Activated CD4-positive, alpha-beta T cell treated with anti-CD3 and anti-CD28 coated beads, Interleukin-2, amount 10 ng/mL, durations not matched to agents 7 days and 5 days (primary cell): ENCODE measurements around the gene SETD5. TPM values are rescaled to one million over a fixed set of nuclear protein-coding genes. Genes with fewer than 3 reads are reported as not detected.

Source experiments
- CTCF ChIA-PET: fragments of 350-600 bp; sonication (Branson Sonifier 250); formaldehyde crosslinking; loops from one replicate; lab custom pipeline; 2021; ENCODE audit warnings: antibody characterized with exemption; lab: Charles Lee
- POLR2A ChIA-PET: fragments of 350-600 bp; sonication (Branson Sonifier 250); formaldehyde crosslinking; loops from one replicate; lab custom pipeline; 2021; ENCODE audit warnings: antibody characterized with exemption; lab: Charles Lee
- DNase-seq: peaks from one replicate; pipeline ENCODE4 v3.0.0-alpha.2; 2020
- H3K27ac Mint-ChIP-seq: one replicate; pipeline ENCODE4 v1.8.0; 2021; ENCODE audit warnings: mild to moderate bottlenecking, moderate library complexity, mixed read lengths
- H3K27me3 Mint-ChIP-seq: one replicate; pipeline ENCODE4 v1.8.0; 2021; ENCODE audit warnings: mixed read lengths
- H3K36me3 Mint-ChIP-seq: one replicate; pipeline ENCODE4 v1.8.0; 2021; ENCODE audit warnings: low read depth, mixed read lengths
- H3K4me1 Mint-ChIP-seq: one replicate; pipeline ENCODE4 v1.8.0; 2021; ENCODE audit warnings: mixed read lengths
- H3K4me3 Mint-ChIP-seq: one replicate; pipeline ENCODE4 v1.8.0; 2021; ENCODE audit warnings: mild to moderate bottlenecking, moderate library complexity, mixed read lengths
- H3K9me3 Mint-ChIP-seq: one replicate; pipeline ENCODE4 v1.8.0; 2021; ENCODE audit warnings: mixed read lengths
- total RNA-seq, 2 experiments: library from RNA; stranded (reverse); gene quantifications; one replicate each; pipeline ENCODE4 v1.2.3, GENCODE V29; 2021

Gene SETD5
- total RNA-seq, 2 experiments from 2014 or later: 111 to 129 TPM

DNA sequence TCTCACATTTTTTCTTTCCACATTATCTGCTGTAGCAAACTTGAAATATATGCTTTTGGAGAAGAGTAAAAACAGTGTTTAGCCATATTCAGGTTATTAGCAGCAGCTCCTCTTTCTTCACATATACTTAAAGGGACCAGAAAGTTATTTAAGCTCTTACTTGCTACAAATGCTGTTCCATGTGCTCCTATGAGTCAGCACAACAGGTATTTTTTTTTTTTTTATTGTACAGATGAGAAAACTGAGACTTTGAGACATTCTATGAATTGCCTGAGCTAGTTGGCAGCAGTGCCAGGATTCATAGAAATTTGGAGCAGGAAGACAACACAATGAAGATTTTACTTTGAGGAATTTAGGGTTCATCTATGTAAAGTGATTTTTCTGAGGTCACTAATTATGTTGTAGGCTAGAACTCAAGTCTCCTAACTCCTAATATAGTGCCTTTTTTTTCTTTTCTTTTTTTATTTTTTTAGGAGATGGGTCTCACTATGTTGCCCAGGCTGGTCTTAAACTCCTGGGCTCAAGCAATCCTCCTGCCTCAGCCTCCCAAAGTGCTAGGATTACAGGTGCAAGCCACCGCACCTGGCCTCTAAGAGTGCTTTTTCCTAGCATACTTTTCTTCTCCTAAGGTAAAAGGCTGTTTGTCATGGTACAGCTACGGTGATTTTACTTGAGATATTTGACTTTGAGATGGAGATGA is 23.6 kb downstream of the SETD5 start:
- Mint-ChIP-seq H3K36me3 (peaks cover 23% of the 10 kb centered on the region), H3K27ac (peak overlapping the region; percentile 2), H3K4me3 (no peak overlapping the region), H3K27me3 (no peaks in the 10 kb centered on the region), H3K4me1 (peaks cover 47% of the 10 kb centered on the region), H3K9me3 (no peaks in the 10 kb centered on the region)
- ChIA-PET CTCF (interaction anchor here (1.5 kb wide), 1 partner anchor 58 kb away, joined by 3 read pairs; the partner anchor contains the start of gene THUMPD3), POLR2A (interaction anchor here (0.6 kb wide), 1 partner anchor 14 kb away, joined by 8 read pairs; no protein-coding TSS in a partner anchor)
- no peak for DNase-seq

DNA sequence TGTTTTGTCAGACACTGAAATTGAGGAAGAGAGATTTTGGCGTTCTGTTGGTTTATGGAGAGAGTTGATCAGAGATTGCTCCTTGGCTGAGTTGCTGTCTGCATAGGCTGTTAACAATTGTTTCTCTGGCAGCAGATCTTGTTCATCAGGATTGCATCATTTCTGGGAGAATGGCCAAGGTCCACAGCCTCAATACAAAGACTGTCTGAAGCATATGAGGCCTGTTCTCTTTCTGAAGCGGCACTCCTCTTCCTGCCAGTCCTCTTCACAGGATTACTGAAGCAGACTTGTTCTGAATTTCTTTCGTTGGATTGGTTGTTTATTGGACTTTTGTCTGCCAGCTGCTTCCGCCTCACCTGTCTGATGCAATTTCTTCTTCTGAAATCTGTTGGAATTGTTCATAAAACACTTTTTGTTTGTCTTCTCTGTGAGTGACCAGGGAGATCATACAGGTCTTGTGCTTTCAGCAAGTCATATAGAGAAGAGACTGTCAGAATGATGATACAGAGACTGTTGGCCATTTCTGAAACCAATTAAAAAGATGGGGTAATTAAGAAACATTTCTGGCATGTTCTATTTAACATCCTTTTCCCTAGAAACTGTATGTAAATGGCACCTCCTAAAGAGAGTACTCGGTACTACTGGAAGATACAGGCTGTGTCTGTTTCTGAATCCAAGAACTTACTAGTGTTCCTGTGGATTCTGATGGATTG is 25.5 kb downstream of the SETD5 start:
- Mint-ChIP-seq H3K9me3 (no peaks in the 10 kb centered on the region), H3K27me3 (no peaks in the 10 kb centered on the region), H3K36me3 (peaks cover 31% of the 10 kb centered on the region), H3K4me1 (peaks cover 46% of the 10 kb centered on the region), H3K4me3 (no peak overlapping the region), H3K27ac (peak overlapping the region; percentile 10)
- CTCF ChIA-PET: interaction anchor here (1.0 to 1.5 kb wide), 2 partner anchors 24 to 60 kb away, joined by 3 read pairs; partner anchors contain the start of gene THUMPD3
- DNase-seq: no peak
- POLR2A ChIA-PET: no interaction called here

DNA sequence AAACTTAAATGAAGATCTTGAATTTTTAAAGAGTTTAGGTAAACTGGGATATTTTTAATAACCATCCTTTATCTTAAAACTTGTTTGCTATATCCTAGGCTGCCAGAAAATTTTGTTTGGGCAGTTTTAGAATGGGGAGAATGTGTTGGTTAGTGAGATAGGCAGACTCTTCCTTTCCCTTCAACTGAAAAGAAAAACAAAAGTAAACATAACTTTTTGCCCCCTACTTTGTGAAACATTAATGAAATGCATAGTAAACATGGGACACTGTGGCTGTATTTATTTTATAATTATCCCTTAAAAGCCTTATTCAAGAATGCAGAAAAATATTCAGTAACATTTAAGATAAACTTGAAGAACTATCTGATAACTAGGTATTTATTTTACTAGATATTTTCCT is 31.0 kb downstream of the SETD5 start:
- ChIA-PET CTCF (interaction anchor here (1.0 kb wide), 1 partner anchor 33 kb away, joined by 3 read pairs; no protein-coding TSS in a partner anchor), POLR2A (no interaction called here)
- Mint-ChIP-seq H3K36me3 (peaks cover 55% of the 10 kb centered on the region), H3K27ac (no peak overlapping the region), H3K4me1 (peaks cover 17% of the 10 kb centered on the region), H3K9me3 (no peaks in the 10 kb centered on the region), H3K4me3 (no peak overlapping the region), H3K27me3 (no peaks in the 10 kb centered on the region)
- no peak for DNase-seq

DNA sequence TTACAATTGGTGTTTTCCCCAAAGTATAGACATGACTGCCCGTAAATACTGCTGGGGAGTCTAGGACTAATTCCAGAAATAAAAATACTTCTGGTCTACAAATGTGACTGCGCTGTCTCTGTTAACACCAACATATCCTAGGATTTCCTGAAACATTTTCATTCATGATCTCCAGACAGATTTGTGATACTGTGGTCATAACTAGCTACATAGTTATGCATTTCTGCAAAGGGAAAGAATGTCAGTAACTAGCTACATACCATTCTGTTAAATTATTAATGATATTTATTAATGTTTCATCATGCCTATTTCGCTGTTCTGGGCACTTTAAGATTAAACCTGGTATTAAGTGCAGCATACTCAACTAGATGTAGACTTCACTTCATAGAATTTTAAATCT is 33.3 kb downstream of the SETD5 start:
- H3K27ac Mint-ChIP-seq: no peak overlapping the region
- CTCF ChIA-PET: interaction anchor here (0.7 kb wide), 2 partner anchors 10 to 21 kb away, joined by 3 to 4 read pairs; no protein-coding TSS in a partner anchor
- peaks cover 5% of the 10 kb centered on the region for H3K4me1 Mint-ChIP-seq
- H3K27me3 Mint-ChIP-seq: no peaks in the 10 kb centered on the region
- no peak for DNase-seq
- no peak overlapping the region for H3K4me3 Mint-ChIP-seq
- no peaks in the 10 kb centered on the region for H3K9me3 Mint-ChIP-seq
- POLR2A ChIA-PET: no interaction called here
- H3K36me3 Mint-ChIP-seq: peaks cover 65% of the 10 kb centered on the region

DNA sequence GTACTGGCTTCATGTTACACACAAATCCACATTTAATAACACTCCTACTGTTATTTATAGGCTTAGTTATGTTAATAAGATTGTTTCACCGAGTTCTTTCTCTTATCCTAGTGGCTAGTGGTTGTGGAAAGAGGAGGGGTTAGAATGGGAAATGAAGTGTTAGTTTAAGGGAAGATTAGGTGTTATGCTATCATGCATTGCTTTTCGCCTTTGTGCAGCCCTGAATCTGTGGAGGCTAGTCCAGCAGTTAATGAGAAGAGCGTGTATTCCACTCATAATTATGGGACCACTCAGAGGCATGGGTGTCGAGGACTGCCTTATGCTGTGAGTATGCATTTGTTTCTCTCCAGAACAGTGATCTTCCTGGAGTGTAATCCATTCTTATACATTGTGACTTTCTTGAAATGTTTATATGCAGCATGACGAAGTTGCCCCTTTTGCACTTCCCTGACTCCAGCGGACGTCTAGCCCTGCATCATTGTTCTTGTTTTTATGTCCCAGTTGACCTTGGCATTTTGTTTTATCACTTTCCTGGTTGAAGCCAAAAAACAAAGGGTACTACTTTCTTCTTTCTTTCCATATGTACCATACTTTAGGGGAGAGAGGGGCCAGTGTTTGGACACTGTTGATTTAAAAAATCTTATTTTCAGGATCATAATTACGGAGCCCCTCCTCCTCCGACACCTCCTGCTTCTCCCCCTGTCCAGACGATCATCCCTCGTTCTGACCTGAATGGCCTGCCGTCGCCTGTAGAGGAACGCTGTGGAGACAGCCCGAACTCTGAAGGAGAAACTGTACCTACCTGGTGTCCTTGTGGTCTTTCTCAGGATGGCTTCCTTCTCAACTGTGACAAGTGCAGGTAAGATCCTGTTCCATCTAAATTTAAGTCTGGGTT is 36.5 kb downstream of the SETD5 start:
- peaks cover 60% of the 10 kb centered on the region for H3K36me3 Mint-ChIP-seq
- no peaks in the 10 kb centered on the region for H3K27me3 Mint-ChIP-seq
- H3K4me3 Mint-ChIP-seq: no peak overlapping the region
- no peak overlapping the region for H3K27ac Mint-ChIP-seq
- H3K9me3 Mint-ChIP-seq: no peaks in the 10 kb centered on the region
- no peak for DNase-seq
- peaks cover 1% of the 10 kb centered on the region for H3K4me1 Mint-ChIP-seq
- CTCF ChIA-PET: interaction anchor here (1.7 kb wide), 1 partner anchor 29 kb away, joined by 4 read pairs; no protein-coding TSS in a partner anchor
- POLR2A ChIA-PET: no interaction called here

DNA sequence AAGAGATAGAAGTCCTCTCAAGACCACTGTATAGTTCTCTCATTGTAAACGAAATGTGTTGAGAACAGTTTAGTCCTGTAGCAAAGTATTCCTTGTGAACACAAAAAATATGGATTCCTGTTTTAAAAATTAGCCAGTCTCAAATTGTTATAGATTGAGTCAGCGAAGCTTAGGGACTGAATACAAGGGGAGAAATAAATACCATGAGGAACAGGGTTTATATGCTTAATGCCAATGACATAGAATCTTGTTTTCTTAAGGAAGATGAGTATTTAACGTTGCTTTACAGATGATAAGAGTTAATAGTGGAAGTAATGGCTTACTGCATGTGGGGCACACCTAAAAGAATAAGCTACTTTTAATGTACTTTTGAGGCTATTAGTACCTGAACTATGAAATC is 37.9 kb downstream of the SETD5 start:
- Mint-ChIP-seq H3K9me3 (no peaks in the 10 kb centered on the region), H3K4me3 (no peak overlapping the region), H3K27ac (no peak overlapping the region), H3K36me3 (peaks cover 49% of the 10 kb centered on the region), H3K27me3 (no peaks in the 10 kb centered on the region), H3K4me1 (peaks cover 1% of the 10 kb centered on the region)
- no peak for DNase-seq
- POLR2A ChIA-PET: no interaction called here
- CTCF ChIA-PET: interaction anchor here (0.6 to 1.7 kb wide), 5 partner anchors 10 to 52 kb away, joined by 3 to 5 read pairs (median 4); no protein-coding TSS in a partner anchor

DNA sequence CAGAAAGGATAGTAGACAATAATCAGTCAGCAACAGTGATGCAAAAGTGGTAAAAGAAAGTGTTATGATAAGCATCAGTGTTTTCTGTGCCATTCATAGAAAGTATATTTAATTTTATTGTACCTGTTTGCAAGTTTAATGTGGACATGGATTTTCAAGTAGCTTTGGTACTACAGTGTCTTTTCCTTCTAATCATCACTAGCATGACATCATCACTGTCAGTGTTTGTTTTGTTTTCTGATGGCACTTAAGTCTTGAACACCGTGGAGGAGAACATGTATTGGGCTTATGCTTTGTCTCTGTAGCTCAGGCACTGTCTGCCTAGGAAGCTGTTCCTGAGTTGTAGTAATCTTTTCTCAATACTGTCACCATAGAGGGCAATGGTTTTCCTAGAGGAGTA is 41.9 kb downstream of the SETD5 start:
- peaks cover 1% of the 10 kb centered on the region for H3K4me1 Mint-ChIP-seq
- no peak overlapping the region for H3K4me3 Mint-ChIP-seq
- no peaks in the 10 kb centered on the region for H3K27me3 Mint-ChIP-seq
- POLR2A ChIA-PET: no interaction called here
- peaks cover 58% of the 10 kb centered on the region for H3K36me3 Mint-ChIP-seq
- DNase-seq: no peak
- H3K27ac Mint-ChIP-seq: no peak overlapping the region
- CTCF ChIA-PET: no interaction called here
- no peaks in the 10 kb centered on the region for H3K9me3 Mint-ChIP-seq

DNA sequence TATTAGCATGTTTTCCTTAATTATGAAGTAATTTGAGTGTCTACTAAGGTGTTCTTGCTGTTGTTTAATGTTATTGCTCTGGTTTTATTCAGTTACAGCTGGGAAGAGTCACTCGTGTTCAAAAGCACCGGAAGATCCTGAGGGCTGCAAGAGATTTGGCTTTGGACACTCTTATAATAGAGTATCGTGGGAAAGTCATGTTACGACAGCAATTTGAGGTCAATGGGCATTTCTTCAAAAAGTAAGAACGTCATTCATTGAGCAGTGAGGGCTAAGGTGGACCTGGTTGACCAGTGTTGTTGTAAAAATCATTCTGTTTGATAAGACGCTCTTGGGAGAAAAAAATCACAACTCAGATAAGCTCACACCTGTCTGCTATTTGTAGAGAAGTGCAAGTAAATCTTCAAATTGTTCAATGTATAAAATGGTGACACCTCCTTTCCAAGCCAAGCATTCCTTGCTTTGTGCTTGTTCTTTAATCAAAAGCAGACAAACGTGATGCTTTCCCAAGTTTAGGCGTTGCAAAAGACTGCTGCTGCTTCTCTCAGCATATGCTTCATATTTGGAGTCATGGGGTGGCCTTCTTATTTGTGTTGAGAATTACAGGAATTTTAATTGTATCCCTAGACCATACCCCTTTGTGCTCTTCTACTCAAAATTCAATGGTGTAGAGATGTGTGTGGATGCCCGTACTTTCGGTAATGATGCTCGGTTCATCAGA is 44.2 kb downstream of the SETD5 start:
- peaks cover 58% of the 10 kb centered on the region for H3K36me3 Mint-ChIP-seq
- H3K4me1 Mint-ChIP-seq: peaks cover 1% of the 10 kb centered on the region
- DNase-seq: no peak
- H3K27ac Mint-ChIP-seq: no peak overlapping the region
- CTCF ChIA-PET: interaction anchor here (0.7 to 1.3 kb wide), 4 partner anchors 11 to 70 kb away, joined by 3 to 4 read pairs (median 3); no protein-coding TSS in a partner anchor
- no peaks in the 10 kb centered on the region for H3K27me3 Mint-ChIP-seq
- POLR2A ChIA-PET: interaction anchor here (0.6 kb wide), 2 partner anchors 10 to 838 kb away, joined by 3 to 4 read pairs; no protein-coding TSS in a partner anchor
- H3K4me3 Mint-ChIP-seq: no peak overlapping the region
- H3K9me3 Mint-ChIP-seq: no peaks in the 10 kb centered on the region

DNA sequence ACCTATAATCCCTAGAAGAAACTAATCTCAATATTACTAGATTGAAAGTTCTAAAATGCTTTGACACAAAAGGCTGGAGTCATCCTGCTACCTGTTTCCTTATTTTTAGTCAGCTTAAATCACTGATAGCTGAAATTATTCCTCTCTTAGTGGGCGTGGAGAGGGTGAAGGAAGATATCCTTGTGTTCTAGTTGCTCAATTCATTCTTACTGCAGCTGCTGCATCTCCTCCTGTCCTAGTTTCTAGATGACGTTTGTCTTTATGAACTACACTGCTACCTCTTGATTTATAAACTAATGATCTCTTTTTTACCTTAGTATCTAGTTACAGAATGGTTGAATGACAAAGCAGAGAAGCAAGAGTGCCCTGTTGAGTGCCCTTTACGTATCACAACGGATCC is 50.7 kb downstream of the SETD5 start:
- H3K9me3 Mint-ChIP-seq: no peaks in the 10 kb centered on the region
- H3K27ac Mint-ChIP-seq: peak overlapping the region; percentile 27
- no peak overlapping the region for H3K4me3 Mint-ChIP-seq
- CTCF ChIA-PET: interaction anchor here (1.3 to 1.4 kb wide), 3 partner anchors 10 to 95 kb away, joined by 3 to 4 read pairs (median 3); no protein-coding TSS in a partner anchor
- H3K36me3 Mint-ChIP-seq: peaks cover 61% of the 10 kb centered on the region
- DNase-seq: no peak
- no peaks in the 10 kb centered on the region for H3K27me3 Mint-ChIP-seq
- POLR2A ChIA-PET: no interaction called here
- peaks cover 30% of the 10 kb centered on the region for H3K4me1 Mint-ChIP-seq

DNA sequence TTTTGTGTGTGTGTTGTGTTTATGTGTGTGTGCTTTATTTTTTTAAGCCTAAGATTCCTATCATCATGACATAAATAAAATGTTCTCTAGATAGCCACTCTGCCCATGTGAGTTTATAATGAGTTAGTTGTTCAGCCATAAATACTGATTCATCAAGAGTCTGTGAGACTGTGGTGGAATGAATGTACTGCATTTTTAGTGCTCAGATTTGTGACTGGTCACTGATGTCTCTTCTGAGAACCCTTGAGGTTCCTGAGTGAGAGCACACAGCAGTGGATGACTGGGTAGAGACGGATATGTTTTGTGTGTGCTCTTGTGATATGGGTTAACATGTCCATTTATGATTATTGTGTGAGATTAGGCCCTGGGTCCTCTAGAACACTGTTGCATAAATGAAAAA is 51.2 kb downstream of the SETD5 start:
- Mint-ChIP-seq H3K9me3 (no peaks in the 10 kb centered on the region), H3K36me3 (peaks cover 60% of the 10 kb centered on the region), H3K27ac (no peak overlapping the region), H3K4me1 (peaks cover 33% of the 10 kb centered on the region), H3K4me3 (no peak overlapping the region), H3K27me3 (no peaks in the 10 kb centered on the region)
- POLR2A ChIA-PET: no interaction called here
- CTCF ChIA-PET: interaction anchor here (1.3 to 1.4 kb wide), 3 partner anchors 10 to 96 kb away, joined by 3 to 4 read pairs (median 3); no protein-coding TSS in a partner anchor
- DNase-seq: no peak

DNA sequence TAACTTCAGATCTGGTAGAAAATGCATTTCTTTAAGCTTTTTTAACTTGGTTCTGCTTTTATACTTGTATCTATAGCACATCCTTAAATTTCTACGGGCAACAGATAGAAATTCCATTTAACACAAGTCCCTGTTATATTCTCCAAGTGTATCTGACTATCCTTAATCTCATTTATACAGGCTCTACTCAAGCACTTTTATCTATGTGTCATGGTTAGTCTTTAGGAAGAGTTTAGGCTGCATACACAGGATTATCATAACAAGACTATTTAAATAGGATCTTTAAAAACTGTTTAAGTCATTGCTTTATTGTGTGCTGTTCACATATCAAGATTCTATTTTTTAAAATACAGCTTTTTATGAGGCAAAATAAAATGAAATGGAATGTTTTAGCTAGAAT is 52.7 kb downstream of the SETD5 start:
- Mint-ChIP-seq H3K9me3 (no peaks in the 10 kb centered on the region), H3K36me3 (peaks cover 54% of the 10 kb centered on the region), H3K27ac (no peak overlapping the region), H3K27me3 (no peaks in the 10 kb centered on the region), H3K4me1 (peaks cover 34% of the 10 kb centered on the region), H3K4me3 (no peak overlapping the region)
- DNase-seq: no peak
- CTCF ChIA-PET: interaction anchor here (0.6 kb wide), 1 partner anchor 59 kb away, joined by 5 read pairs; no protein-coding TSS in a partner anchor
- POLR2A ChIA-PET: no interaction called here
